HEK293T (cell line): ENCODE measurements around the gene ASB2.

ENCODE experiments used
- CTCF ChIA-PET: fragments of 350-600 bp; formaldehyde crosslinking; extraction: SDS; loops from one replicate; lab custom pipeline; 2021; ENCODE audit warnings: antibody characterized with exemption, inconsistent platforms; lab: Yijun Ruan, JAX
- POLR2A ChIA-PET: fragments of 350-600 bp; formaldehyde crosslinking; extraction: SDS; loops from one replicate; lab custom pipeline; 2020; ENCODE audit warnings: antibody characterized with exemption, inconsistent platforms; lab: Yijun Ruan, JAX
- DNase-seq: peaks from one replicate; pipeline ENCODE4 v3.0.0; 2012; ENCODE audit warnings: mixed read lengths; ENCODE audit errors: extremely low spot score
- ARNT ChIP-seq: fragments of 450-650 bp; IDR thresholded peaks from 2 replicates; pipeline ENCODE4 v1.6.1; 2017; ENCODE audit warnings: mild to moderate bottlenecking
- BHLHE40 ChIP-seq: fragments of 450-650 bp; IDR thresholded peaks from 2 replicates; pipeline ENCODE4 v1.6.1; 2016; ENCODE audit warnings: mild to moderate bottlenecking, moderate library complexity, borderline replicate concordance
- CTBP1 ChIP-seq: fragments of 450-650 bp; IDR thresholded peaks from 2 replicates; pipeline ENCODE4 v1.6.1; 2016; ENCODE audit warnings: borderline replicate concordance
- ELF4 ChIP-seq: fragments of 450-650 bp; IDR thresholded peaks from 2 replicates; pipeline ENCODE4 v1.6.1; 2017; ENCODE audit warnings: antibody characterized with exemption
- FOXA1 ChIP-seq: fragments of 450-650 bp; IDR thresholded peaks from 2 replicates; pipeline ENCODE4 v1.6.1; 2016; ENCODE audit warnings: mild to moderate bottlenecking
- FOXK2 ChIP-seq: fragments of 450-650 bp; IDR thresholded peaks from 2 replicates; pipeline ENCODE4 v1.6.1; 2016; ENCODE audit warnings: mild to moderate bottlenecking
- FOXM1 ChIP-seq: fragments of 450-650 bp; IDR thresholded peaks from 2 replicates; pipeline ENCODE4 v1.6.1; 2017; ENCODE audit warnings: mild to moderate bottlenecking, borderline replicate concordance
- HDGF ChIP-seq: fragments of 450-650 bp; IDR thresholded peaks from 2 replicates; pipeline ENCODE4 v1.6.1; 2017; ENCODE audit warnings: antibody characterized with exemption, borderline replicate concordance
- L3MBTL2 ChIP-seq: fragments of 450-650 bp; conservative IDR thresholded peaks from 2 replicates; pipeline ENCODE4 v1.6.1; 2016; ENCODE audit warnings: mild to moderate bottlenecking
- LEF1 ChIP-seq: fragments of 450-650 bp; IDR thresholded peaks from 2 replicates; pipeline ENCODE4 v1.6.1; 2017; ENCODE audit warnings: mild to moderate bottlenecking, borderline replicate concordance
- NFRKB ChIP-seq: fragments of 450-650 bp; IDR thresholded peaks from 2 replicates; pipeline ENCODE4 v1.6.1; 2016; ENCODE audit warnings: mild to moderate bottlenecking, moderate library complexity
- SP1 ChIP-seq: fragments of 450-650 bp; IDR thresholded peaks from 2 replicates; pipeline ENCODE4 v1.6.1; 2017
- SUZ12 ChIP-seq: fragments of 450-650 bp; IDR thresholded peaks from 2 replicates; pipeline ENCODE4 v1.6.1; 2016; ENCODE audit warnings: mild to moderate bottlenecking
- TARDBP ChIP-seq: fragments of 450-650 bp; IDR thresholded peaks from 2 replicates; pipeline ENCODE4 v1.6.1; 2016
- ZNF384 ChIP-seq: fragments of 450-650 bp; IDR thresholded peaks from 2 replicates; pipeline ENCODE4 v1.6.1; 2016
- TF ChIP-seq, protein P1 (sequence below): fragments of 450-650 bp; IDR thresholded peaks from 2 replicates; pipeline ENCODE4 v1.6.1; 2016

ASB2 gene

DNA sequence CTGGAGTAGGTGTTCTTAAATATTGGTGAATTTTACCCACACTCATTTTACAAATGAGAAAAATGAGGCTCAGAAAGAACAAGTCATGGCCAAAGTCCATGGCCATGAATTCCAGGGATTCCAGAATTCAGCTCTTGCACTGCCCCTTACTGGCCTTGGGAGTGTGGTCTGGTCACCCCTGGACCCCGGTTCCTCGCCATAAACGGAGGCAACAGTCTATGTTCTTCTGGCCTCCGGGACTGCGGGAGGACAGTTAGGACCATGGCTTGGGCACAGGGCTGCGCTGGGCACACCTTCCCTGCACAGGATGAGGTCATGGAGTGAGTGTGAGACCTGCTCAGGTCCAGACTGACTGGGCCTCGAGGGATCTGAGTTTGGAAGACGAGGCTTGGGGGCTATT lies 27.6 kb upstream of the ASB2 start:
- TF ChIP-seq BHLHE40, result no peak
- TF ChIP-seq SUZ12, result no peak
- no peak for TF ChIP-seq LEF1
- TF ChIP-seq FOXK2, result no peak
- no peak for TF ChIP-seq L3MBTL2
- no peak for TF ChIP-seq HDGF
- no peak for TF ChIP-seq SP1
- POLR2A ChIA-PET, result no interaction called here
- DNase-seq, result no peak
- CTCF ChIA-PET, result interaction anchor here (0.8 to 2.3 kb wide), 4 partner anchors 8 to 133 kb away, joined by 3 to 12 read pairs (median 6); no protein-coding TSS in a partner anchor

DNA sequence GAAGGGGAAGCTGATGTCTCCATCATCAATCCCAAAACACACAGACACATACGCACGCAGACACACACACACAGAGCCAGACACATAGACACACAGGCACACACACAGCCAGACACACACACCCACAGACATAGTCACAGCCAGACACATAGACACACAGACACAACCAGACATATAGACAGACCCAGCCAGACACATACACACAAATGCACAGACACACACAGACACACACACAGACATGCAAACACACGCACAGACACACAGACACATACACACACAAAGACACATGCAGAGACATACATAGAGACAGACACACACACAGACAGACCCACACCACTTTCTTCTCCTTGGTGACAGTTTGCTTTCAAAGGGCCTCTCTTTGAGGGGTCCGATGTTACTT lies 27.0 kb upstream of the ASB2 start:
- CTCF ChIA-PET, result interaction anchor here (0.9 to 2.3 kb wide), 4 partner anchors 11 to 67 kb away, joined by 3 to 12 read pairs (median 6); no protein-coding TSS in a partner anchor
- TF ChIP-seq LEF1, result no peak
- DNase-seq, result no peak
- POLR2A ChIA-PET, result no interaction called here

DNA sequence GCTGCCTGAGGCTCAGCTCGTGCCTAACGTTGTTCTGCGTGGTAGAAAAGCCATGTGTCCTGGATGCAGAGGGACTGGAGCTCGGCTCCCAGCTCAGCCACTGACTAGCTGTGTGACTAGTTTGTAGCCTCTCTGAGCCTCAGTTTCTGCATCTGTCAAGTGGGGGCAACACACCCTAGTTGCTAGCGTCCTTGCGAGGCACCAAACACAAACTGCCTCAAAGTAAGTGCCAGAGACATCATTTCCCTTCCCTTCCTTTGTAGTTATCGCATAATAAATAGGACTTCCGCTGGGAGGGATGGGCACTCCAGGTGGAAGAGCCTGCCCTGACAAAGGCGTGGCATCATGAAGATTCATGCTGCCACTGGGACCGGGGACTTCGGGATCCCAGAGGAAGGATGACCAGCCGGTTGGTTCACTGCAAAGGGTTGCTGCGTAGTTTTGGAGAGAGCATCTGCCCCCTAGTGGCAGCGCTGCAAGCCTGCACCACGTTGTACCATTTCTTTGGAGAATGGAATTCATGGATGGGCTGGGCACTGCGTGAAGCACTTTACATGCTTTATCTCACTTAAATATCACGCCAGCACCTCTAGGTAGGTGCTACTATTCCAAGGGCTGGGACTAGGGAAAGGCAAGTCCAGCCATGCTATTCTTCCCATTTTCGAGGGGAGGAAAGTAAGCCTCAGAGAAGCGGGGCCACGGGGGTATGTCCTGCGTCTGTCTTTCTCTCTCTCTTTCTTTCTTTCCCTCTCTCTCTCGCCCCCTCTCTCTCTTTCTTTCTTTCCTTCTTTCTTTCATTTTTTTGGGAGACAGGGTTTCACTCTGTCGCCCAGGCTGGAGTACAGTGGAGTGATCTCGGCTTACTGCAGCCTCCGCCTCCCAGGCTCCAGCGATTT lies 25.4 kb upstream of the ASB2 start:
- TF ChIP-seq FOXA1 (no peak), SUZ12 (no peak)
- DNase-seq, result peak; percentile 82
- POLR2A ChIA-PET, result no interaction called here
- CTCF ChIA-PET, result interaction anchor here (0.7 to 1.4 kb wide), 6 partner anchors 9 to 62 kb away, joined by 3 to 8 read pairs (median 5); no protein-coding TSS in a partner anchor

DNA sequence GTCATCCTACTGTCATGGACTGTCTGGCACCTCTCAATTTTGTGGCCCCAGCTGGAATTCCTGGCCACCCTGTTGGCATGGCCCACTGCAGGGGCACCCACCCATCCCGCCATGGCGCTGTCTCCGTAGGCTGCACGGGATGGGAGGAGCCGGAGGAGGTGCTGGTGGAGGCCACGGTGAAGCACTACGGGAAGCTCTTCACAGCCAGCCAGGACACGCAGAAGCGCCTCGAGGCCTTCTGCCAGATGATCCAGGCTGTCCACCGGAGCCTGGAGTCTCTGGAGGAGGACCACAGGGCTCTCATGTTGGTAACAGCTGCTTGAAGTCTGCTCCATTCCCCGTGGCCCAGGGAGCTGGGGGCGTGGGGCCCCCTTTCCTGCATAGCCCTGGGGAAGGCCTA lies 24.6 kb upstream of the ASB2 start:
- POLR2A ChIA-PET, result no interaction called here
- no peak for DNase-seq
- CTCF ChIA-PET, result interaction anchor here (1.0 to 1.4 kb wide), 4 partner anchors 9 to 61 kb away, joined by 4 to 8 read pairs (median 5); no protein-coding TSS in a partner anchor
- TF ChIP-seq HDGF (no peak), L3MBTL2 (no peak), ZNF384 (no peak), FOXK2 (no peak), FOXM1 (no peak), SUZ12 (no peak), BHLHE40 (no peak), NFRKB (no peak), SP1 (no peak), LEF1 (no peak), ELF4 (no peak), ARNT (no peak), CTBP1 (no peak), FOXA1 (no peak)
- TF ChIP-seq, protein P1, sequence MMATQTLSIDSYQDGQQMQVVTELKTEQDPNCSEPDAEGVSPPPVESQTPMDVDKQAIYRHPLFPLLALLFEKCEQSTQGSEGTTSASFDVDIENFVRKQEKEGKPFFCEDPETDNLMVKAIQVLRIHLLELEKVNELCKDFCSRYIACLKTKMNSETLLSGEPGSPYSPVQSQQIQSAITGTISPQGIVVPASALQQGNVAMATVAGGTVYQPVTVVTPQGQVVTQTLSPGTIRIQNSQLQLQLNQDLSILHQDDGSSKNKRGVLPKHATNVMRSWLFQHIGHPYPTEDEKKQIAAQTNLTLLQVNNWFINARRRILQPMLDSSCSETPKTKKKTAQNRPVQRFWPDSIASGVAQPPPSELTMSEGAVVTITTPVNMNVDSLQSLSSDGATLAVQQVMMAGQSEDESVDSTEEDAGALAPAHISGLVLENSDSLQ, result no peak

DNA sequence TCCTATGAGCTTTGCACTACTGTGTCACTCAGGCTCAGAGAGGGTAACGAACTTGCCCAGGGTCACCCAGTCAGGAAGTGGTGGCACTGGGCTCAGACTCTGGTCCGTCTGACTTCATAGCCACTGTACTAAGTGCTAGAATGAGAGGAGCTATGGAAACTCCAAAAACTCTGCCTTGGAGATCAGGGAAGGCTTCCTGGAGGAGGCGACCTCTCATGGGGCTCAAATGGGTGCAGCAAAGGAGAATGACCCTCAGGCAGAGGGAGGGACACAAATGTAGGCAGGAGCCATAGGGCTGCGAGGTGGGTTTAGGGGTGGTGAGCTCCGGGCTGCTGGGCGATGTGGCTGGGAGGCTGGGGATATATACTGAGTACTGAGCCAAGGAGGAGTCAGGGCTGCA lies 23.9 kb upstream of the ASB2 start:
- CTCF ChIA-PET, result interaction anchor here (1.2 to 2.2 kb wide), 3 partner anchors 8 to 60 kb away, joined by 5 to 17 read pairs (median 5); no protein-coding TSS in a partner anchor
- TF ChIP-seq FOXA1 (no peak), L3MBTL2 (no peak), HDGF (no peak), ZNF384 (no peak), CTBP1 (no peak), SP1 (no peak), ARNT (no peak), ELF4 (no peak)
- no peak for DNase-seq
- POLR2A ChIA-PET, result no interaction called here

DNA sequence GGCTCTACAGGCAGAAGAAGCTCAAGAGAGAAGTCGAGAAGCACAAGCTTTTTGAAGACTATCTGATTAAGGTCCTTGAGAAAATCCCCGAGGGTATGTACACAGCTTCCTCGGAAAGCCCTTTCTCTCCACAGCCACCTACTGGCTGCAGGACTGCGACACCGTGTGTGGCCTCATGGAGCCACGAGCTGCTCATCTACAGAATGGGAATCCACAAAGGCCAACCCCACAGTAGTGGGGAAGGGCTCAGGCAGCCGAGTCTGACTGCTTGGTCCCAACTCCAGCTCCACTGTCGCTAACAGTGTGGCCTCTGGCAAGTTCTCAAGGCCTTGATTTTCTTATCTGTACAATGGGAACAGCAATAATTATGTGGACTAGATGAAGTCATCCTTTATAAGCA lies 23.2 kb upstream of the ASB2 start:
- TF ChIP-seq ZNF384, result no peak
- no peak for TF ChIP-seq L3MBTL2
- TF ChIP-seq, protein P1, result no peak
- no peak for TF ChIP-seq FOXM1
- no peak for TF ChIP-seq CTBP1
- TF ChIP-seq SUZ12, result no peak
- no peak for TF ChIP-seq TARDBP
- no peak for TF ChIP-seq SP1
- no peak for DNase-seq
- POLR2A ChIA-PET, result no interaction called here
- CTCF ChIA-PET, result interaction anchor here (2.2 kb wide), 1 partner anchor 59 kb away, joined by 17 read pairs; no protein-coding TSS in a partner anchor

DNA sequence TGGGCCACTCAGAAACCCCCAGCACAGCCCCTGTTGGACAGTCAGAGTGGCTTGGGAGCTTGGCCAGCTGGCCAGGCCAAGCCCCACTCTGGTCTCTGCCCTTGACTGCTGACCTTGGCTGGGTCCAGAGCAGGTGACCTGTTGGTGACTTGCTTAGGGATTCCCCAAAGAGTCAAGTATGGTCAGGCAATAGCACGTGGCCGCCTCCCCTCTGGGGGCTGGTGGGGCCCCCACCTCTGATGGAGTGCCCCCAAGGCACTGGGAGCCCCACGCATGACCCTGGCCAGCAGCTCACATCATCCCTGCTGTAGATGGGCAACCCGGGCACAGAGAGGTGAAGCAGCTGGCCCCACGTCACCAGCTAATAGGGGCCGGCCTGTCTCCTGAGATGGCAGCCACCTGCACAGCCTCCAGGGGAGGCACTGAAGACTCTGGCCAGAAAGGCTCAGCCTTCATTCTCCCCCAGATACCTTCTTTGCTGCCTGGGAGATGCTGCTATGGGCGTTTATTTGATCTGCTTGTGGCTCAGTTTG lies 22.6 kb upstream of the ASB2 start:
- DNase-seq, result no peak
- TF ChIP-seq HDGF, result no peak
- TF ChIP-seq L3MBTL2, result no peak
- no peak for TF ChIP-seq NFRKB
- no peak for TF ChIP-seq ARNT
- TF ChIP-seq FOXA1, result no peak
- TF ChIP-seq ELF4, result no peak
- TF ChIP-seq ZNF384, result no peak
- TF ChIP-seq TARDBP, result no peak
- no peak for TF ChIP-seq LEF1
- TF ChIP-seq FOXM1, result no peak
- no peak for TF ChIP-seq SP1
- no peak for TF ChIP-seq SUZ12
- TF ChIP-seq, protein P1, result no peak
- POLR2A ChIA-PET, result no interaction called here
- CTCF ChIA-PET, result interaction anchor here (2.2 kb wide), 1 partner anchor 59 kb away, joined by 17 read pairs; no protein-coding TSS in a partner anchor
